T47D (cell line): Measurements from ENCODE around the gene ANKRD28.

Source experiments
- DNase-seq, 2 experiments: peaks; one replicate each; pipeline versions ENCODE4 v3.0.0 to v3.0.0-alpha.2; 2011 to 2012; ENCODE audit warnings: low read depth in 1 of 2, low spot score in 1 of 2
- JUND ChIP-seq: IDR thresholded peaks from 2 replicates; pipeline ENCODE4 v1.6.1; 2012; ENCODE audit warnings: low read depth
- in situ Hi-C: cut with HindIII; loops from 2 replicates; pipeline ENCODE4 v1.10.0; 2016; ENCODE audit warnings: low sequenced_read_pairs, low pct_unique_long_range_greater_than_20kb

ANKRD28 gene

GRCh38 chr3:15637131-15637951 lies 160.4 kb downstream of the ANKRD28 start:
- in situ Hi-C loops, result no loop called here
- no peak for DNase-seq
- no peak for TF ChIP-seq JUND

- DNase-seq, result no peak
- in situ Hi-C loops, result no loop called here
- TF ChIP-seq JUND, result no peak
These were observed 161.6 kb downstream of the ANKRD28 start for GRCh38 chr3:15636028-15636709.

- DNase-seq, result no peak
- in situ Hi-C loops, result no loop called here
- TF ChIP-seq JUND, result no peak
These were observed 162.6 kb downstream of the ANKRD28 start for GRCh38 chr3:15635121-15635661.

- in situ Hi-C loops, result no loop called here
- no peak for DNase-seq
- TF ChIP-seq JUND, result no peak
These were observed 163.1 kb downstream of the ANKRD28 start for GRCh38 chr3:15634671-15635070.

- TF ChIP-seq JUND, result no peak; the same call in 1 of the 2 replicates
- in situ Hi-C loops, result no loop called here
- DNase-seq, result peak; percentile 21 to 83
These were observed 163.8 kb downstream of the ANKRD28 start for GRCh38 chr3:15633766-15634598.

GRCh38 chr3:15633159-15633558 lies 164.6 kb downstream of the ANKRD28 start:
- in situ Hi-C loops, result no loop called here
- no peak for DNase-seq
- no peak for TF ChIP-seq JUND

- in situ Hi-C loops, result no loop called here
- DNase-seq, result no peak
- TF ChIP-seq JUND, result no peak
These were observed 165.6 kb downstream of the ANKRD28 start for GRCh38 chr3:15632212-15632580.

- in situ Hi-C loops, result no loop called here
- no peak for DNase-seq
- TF ChIP-seq JUND, result no peak
These were observed 166.2 kb downstream of the ANKRD28 start for GRCh38 chr3:15631426-15632211.

- DNase-seq, result peak in 1 of 2 experiments; percentile 65
- TF ChIP-seq JUND, result no peak
- in situ Hi-C loops, result no loop called here
These were observed 167.0 kb downstream of the ANKRD28 start for GRCh38 chr3:15630646-15631350.

GRCh38 chr3:15629860-15630597 lies 167.8 kb downstream of the ANKRD28 start:
- no peak for TF ChIP-seq JUND
- DNase-seq, result peak; percentile 64 to 84
- in situ Hi-C loops, result no loop called here

GRCh38 chr3:15628967-15629366 lies 168.8 kb downstream of the ANKRD28 start:
- in situ Hi-C loops, result no loop called here
- no peak for DNase-seq
- no peak for TF ChIP-seq JUND
